B cell (primary cell): ENCODE results near the gene ENTHD1. TPM values are rescaled to one million over a fixed set of nuclear protein-coding genes. Genes with fewer than 3 reads are reported as not detected.

ENCODE experiments used
- ATAC-seq: fragments of 200-7000 bp; cut with Tn5 transposase; one replicate; pipeline ENCODE4 v1.10.0; 2021; ENCODE audit warnings: low read depth, mild to moderate bottlenecking, moderate number of reproducible peaks, moderate library complexity
- CTCF ChIA-PET: fragments of 350-600 bp; sonication (Branson Sonifier 250); formaldehyde crosslinking; loops from one replicate; lab custom pipeline; 2021; ENCODE audit warnings: antibody characterized with exemption, inconsistent platforms; lab: Charles Lee
- POLR2A ChIA-PET: fragments of 350-600 bp; sonication (Branson Sonifier 250); formaldehyde crosslinking; loops from one replicate; lab custom pipeline; 2021; ENCODE audit warnings: antibody characterized with exemption; lab: Charles Lee
- DNase-seq: peaks from one replicate; pipeline ENCODE4 v3.0.0; 2013
- H2AFZ ChIP-seq: 2 replicates; pipeline ENCODE4 v1.6.1; 2012; ENCODE audit warnings: mild to moderate bottlenecking, low read depth, low read length; ENCODE audit not compliant: insufficient read depth, poor library complexity, severe bottlenecking
- H3K27ac ChIP-seq, 2 donors: 1 replicate in 1 of 2; 2 replicates in 1 of 2; pipeline ENCODE4 v1.5.1; 2012 to 2013; ENCODE audit warnings: low read length in 2 of 2, mild to moderate bottlenecking in 2 of 2, moderate library complexity in 1 of 2
- H3K27me3 ChIP-seq, 4 experiments: fragments of 200-600 bp in 1 of 4; sonication (generic) in 1 of 4; replicated peaks in 1 of 4; 1 replicate in 2 of 4; 2 replicates in 2 of 4; pipeline versions ENCODE4 v1.6.1 to v1.7.0; 2013 to 2016; ENCODE audit warnings: low read length in 3 of 4, mild to moderate bottlenecking in 2 of 4, mixed read lengths in 1 of 4, moderate library complexity in 1 of 4; ENCODE audit not compliant: insufficient read depth in 4 of 4, control insufficient read depth in 3 of 4; ENCODE audit errors: control extremely low read depth in 1 of 4
- H3K36me3 ChIP-seq, 2 experiments: replicated peaks in 1 of 2; 1 replicate in 1 of 2; 2 replicates in 1 of 2; pipeline versions ENCODE4 v1.6.1 to v1.7.1; 2013; ENCODE audit warnings: low read length in 1 of 2; ENCODE audit not compliant: insufficient read depth in 2 of 2, control insufficient read depth in 1 of 2; ENCODE audit errors: control extremely low read depth in 1 of 2, extremely low read depth in 1 of 2
- H3K4me1 ChIP-seq, 2 donors: fragments of 200-600 bp in 1 of 2; sonication (generic) in 1 of 2; 1 replicate in 1 of 2; 2 replicates in 1 of 2; pipeline versions ENCODE4 v1.5.1 to v1.6.1; 2013 to 2017; ENCODE audit warnings: low read length in 2 of 2; ENCODE audit not compliant: control insufficient read depth in 2 of 2, insufficient read depth in 2 of 2
- H3K4me2 ChIP-seq: replicated peaks from 2 replicates; pipeline ENCODE3; 2012; ENCODE audit warnings: mild to moderate bottlenecking, low read depth, low read length; ENCODE audit not compliant: poor library complexity, severe bottlenecking
- H3K4me3 ChIP-seq, 5 experiments: fragments of 200-600 bp in 1 of 5; sonication (generic) in 1 of 5; 1 replicate in 3 of 5; 2 replicates in 2 of 5; pipeline versions ENCODE4 v1.5.1 to v1.7.0; 2011 to 2016; ENCODE audit warnings: low read length in 4 of 5, mild to moderate bottlenecking in 4 of 5, low read depth in 2 of 5, control low read depth in 1 of 5, moderate library complexity in 1 of 5; ENCODE audit not compliant: insufficient read depth in 1 of 5; ENCODE audit errors: control extremely low read depth in 1 of 5, extremely low read depth in 1 of 5
- H3K79me2 ChIP-seq: fragments of 200-600 bp; sonication (generic); one replicate; pipeline ENCODE4 v1.6.0; 2016; ENCODE audit warnings: low read length; ENCODE audit not compliant: control insufficient read depth, insufficient read depth
- H3K9ac ChIP-seq: fragments of 200-600 bp; sonication (generic); 2 replicates; pipeline ENCODE4 v1.6.1; 2017; ENCODE audit warnings: mild to moderate bottlenecking, low read length, moderate library complexity
- H3K9me3 ChIP-seq, 3 donors: one replicate each; pipeline versions ENCODE4 v1.6.1 to v1.7.1; 2013; ENCODE audit warnings: low read length in 2 of 3; ENCODE audit not compliant: control insufficient read depth in 2 of 3, insufficient read depth in 1 of 3; ENCODE audit errors: control extremely low read depth in 1 of 3
- H4K20me1 ChIP-seq: 2 replicates; pipeline ENCODE4 v1.6.0; 2012; ENCODE audit warnings: mild to moderate bottlenecking, low read length; ENCODE audit not compliant: insufficient read depth, control insufficient read depth, poor library complexity, severe bottlenecking
- H3K27ac Mint-ChIP-seq: one replicate; pipeline ENCODE4 v1.8.0; 2021; ENCODE audit warnings: mixed read lengths
- H3K27me3 Mint-ChIP-seq: one replicate; pipeline ENCODE4 v1.8.0; 2021; ENCODE audit warnings: mixed read lengths
- H3K4me1 Mint-ChIP-seq: one replicate; pipeline ENCODE4 v1.8.0; 2021; ENCODE audit warnings: mixed read lengths
- H3K4me3 Mint-ChIP-seq: one replicate; pipeline ENCODE4 v1.8.0; 2021; ENCODE audit warnings: mixed read lengths
- H3K9me3 Mint-ChIP-seq: one replicate; pipeline ENCODE4 v1.8.0; 2022; ENCODE audit warnings: mixed read lengths; ENCODE audit not compliant: insufficient read depth
- EZH2 ChIP-seq: IDR thresholded peaks from 2 replicates; pipeline ENCODE4 v1.6.1; 2012; ENCODE audit warnings: borderline replicate concordance, low read depth, mild to moderate bottlenecking, moderate library complexity, low read length; ENCODE audit not compliant: insufficient read depth, poor library complexity, severe bottlenecking
- WGBS: methylation state at CpG from one replicate; pipeline ENCODE4 v1.1.5; 2013; ENCODE audit warnings: missing lambda C conversion rate; ENCODE audit not compliant: insufficient coverage; 5-methylcytosine and 5-hydroxymethylcytosine counted together
- intact Hi-C: fragments of 100-400 bp; cut with micrococcal nuclease; formaldehyde crosslinking; loops from one replicate; pipeline ENCODE4 v1.10.0; 2022
- polyA plus RNA-seq: library from polyadenylated mRNA; depleted of rRNA; stranded (reverse); fragments of >200 nt; gene quantifications from 2 replicates; pipeline ENCODE4 v1.2.3, GENCODE V29; 2012
- total RNA-seq, 2 donors: library from RNA; stranded (reverse); fragments of 120-200 nt in 1 of 2; gene quantifications; 1 replicate in 1 of 2; 2 replicates in 1 of 2; pipeline versions ENCODE4 v1.2.3 to v1.2.4, GENCODE V29; 2013 to 2022
- TF ChIP-seq, protein P1 (sequence below): fragments of 200-600 bp; IDR thresholded peaks from one replicate; pipeline ENCODE4 v1.8.0; 2022; ENCODE audit warnings: antibody characterized with exemption, mild to moderate bottlenecking

ENTHD1 gene
- total and polyA plus RNA-seq, 2 donors (not counting 1 experiment from before 2014, with no cell fraction given), result not detected

- Histone ChIP-seq H3K9ac (no peak overlapping the region), H3K4me3 (no peak overlapping the region), H3K27me3 (no peaks in the 10 kb centered on the region), H3K9me3 (no peaks in the 10 kb centered on the region), H3K4me1 (peaks cover 23 to 30% of the 10 kb centered on the region in 2 donors), H4K20me1 (peaks cover 6% of the 10 kb centered on the region), H3K27ac (peak overlapping the region in 1 of 2 donors; percentile 19), H3K4me2 (peak overlapping the region; percentile 19), H3K79me2 (peaks cover 90% of the 10 kb centered on the region), H2AFZ (no peak overlapping the region), H3K36me3 (no peaks in the 10 kb centered on the region)
- intact Hi-C loops, result no loop called here
- no peak for ATAC-seq
- Mint-ChIP-seq H3K9me3 (no peaks in the 10 kb centered on the region), H3K27me3 (no peaks in the 10 kb centered on the region), H3K4me3 (no peak overlapping the region), H3K27ac (peak overlapping the region; percentile 44), H3K4me1 (peaks cover 55% of the 10 kb centered on the region)
- WGBS, result 100% methylated on average over 2 of the region's 2 CpGs
- CTCF ChIA-PET, result interaction anchor here (1.0 to 1.1 kb wide), 2 partner anchors 19 to 378 kb away, joined by 3 to 4 read pairs; no protein-coding TSS in a partner anchor
- no peak for TF ChIP-seq EZH2
- TF ChIP-seq, protein P1, sequence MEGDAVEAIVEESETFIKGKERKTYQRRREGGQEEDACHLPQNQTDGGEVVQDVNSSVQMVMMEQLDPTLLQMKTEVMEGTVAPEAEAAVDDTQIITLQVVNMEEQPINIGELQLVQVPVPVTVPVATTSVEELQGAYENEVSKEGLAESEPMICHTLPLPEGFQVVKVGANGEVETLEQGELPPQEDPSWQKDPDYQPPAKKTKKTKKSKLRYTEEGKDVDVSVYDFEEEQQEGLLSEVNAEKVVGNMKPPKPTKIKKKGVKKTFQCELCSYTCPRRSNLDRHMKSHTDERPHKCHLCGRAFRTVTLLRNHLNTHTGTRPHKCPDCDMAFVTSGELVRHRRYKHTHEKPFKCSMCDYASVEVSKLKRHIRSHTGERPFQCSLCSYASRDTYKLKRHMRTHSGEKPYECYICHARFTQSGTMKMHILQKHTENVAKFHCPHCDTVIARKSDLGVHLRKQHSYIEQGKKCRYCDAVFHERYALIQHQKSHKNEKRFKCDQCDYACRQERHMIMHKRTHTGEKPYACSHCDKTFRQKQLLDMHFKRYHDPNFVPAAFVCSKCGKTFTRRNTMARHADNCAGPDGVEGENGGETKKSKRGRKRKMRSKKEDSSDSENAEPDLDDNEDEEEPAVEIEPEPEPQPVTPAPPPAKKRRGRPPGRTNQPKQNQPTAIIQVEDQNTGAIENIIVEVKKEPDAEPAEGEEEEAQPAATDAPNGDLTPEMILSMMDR, result no peak
- DNase-seq, result no peak
- POLR2A ChIA-PET, result no interaction called here
Measured at GRCh38 chr22:39913886-39914285, 20.3 kb upstream of the ENTHD1 start.

DNA sequence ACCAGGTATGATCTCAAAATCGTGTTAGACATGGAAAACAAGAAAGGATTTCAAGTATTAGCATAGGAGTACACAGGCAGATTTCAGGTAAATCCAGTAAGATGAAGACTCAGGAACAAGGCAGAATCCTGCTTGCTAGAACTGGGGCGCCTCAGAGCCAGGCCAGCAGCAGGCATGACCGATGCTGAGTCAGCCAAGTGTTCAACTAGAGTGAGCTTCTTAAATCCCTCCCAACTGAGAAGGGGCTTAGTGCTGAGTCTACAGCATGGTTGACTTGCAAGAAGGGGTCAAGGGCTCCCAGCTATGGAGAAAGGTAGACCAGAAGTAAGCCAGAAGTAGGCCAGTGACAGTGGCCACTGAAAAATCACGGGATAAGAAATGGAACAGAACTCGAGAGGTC lies 19.8 kb upstream of the ENTHD1 start:
- Histone ChIP-seq H4K20me1 (peaks cover 11% of the 10 kb centered on the region), H3K27ac (no peak overlapping the region), H3K9me3 (no peaks in the 10 kb centered on the region), H3K4me3 (no peak overlapping the region), H3K27me3 (no peaks in the 10 kb centered on the region), H3K9ac (no peak overlapping the region), H3K36me3 (no peaks in the 10 kb centered on the region), H2AFZ (no peak overlapping the region), H3K4me1 (peaks cover 23 to 30% of the 10 kb centered on the region in 2 donors), H3K4me2 (no peak overlapping the region), H3K79me2 (peaks cover 93% of the 10 kb centered on the region)
- no peaks in the 10 kb centered on the region for H3K9me3 Mint-ChIP-seq
- intact Hi-C loops, result no loop called here
- POLR2A ChIA-PET, result no interaction called here
- CTCF ChIA-PET, result no interaction called here
- DNase-seq, result no peak
- H3K4me3 Mint-ChIP-seq, result no peak overlapping the region
- TF ChIP-seq, protein P1, result no peak
- TF ChIP-seq EZH2, result no peak
- WGBS, result 94% methylated on average over 5 of the region's 5 CpGs
- no peak for ATAC-seq
- H3K27me3 Mint-ChIP-seq, result no peaks in the 10 kb centered on the region
- H3K4me1 Mint-ChIP-seq, result peaks cover 61% of the 10 kb centered on the region
- H3K27ac Mint-ChIP-seq, result no peak overlapping the region
